ENCODE results near the gene PITPNB. TPM values are rescaled to one million over a fixed set of nuclear protein-coding genes. Genes with fewer than 3 reads are reported as not detected.

The PITPNB gene
- total RNA-seq, 1 experiment from 2014 or later: 82.6 TPM

- no peaks in the 10 kb centered on the region for H3K9me2 ChIP-seq (ENCODE audit: insufficient read depth)
- H3K27me3 ChIP-seq (ENCODE audit: insufficient read depth, low read length): no peaks in the 10 kb centered on the region
- H2AFZ ChIP-seq (ENCODE audit: low read depth, low read length, poor library complexity, severe bottlenecking): no peak overlapping the region
- ChIA-PET CTCF (interaction anchor here (2.5 kb wide), 1 partner anchor 75 kb away, joined by 6 read pairs; no protein-coding TSS in a partner anchor), RAD21 (ENCODE audit: low non-redundant PET in 1 of 2, low total read pairs in 2 of 2, uncharacterized antibody in 2 of 2, unreplicated experiment in 2 of 2) (no interaction called here), POLR2A (no interaction called here)
- no peak overlapping the region for H3K27ac ChIP-seq (ENCODE audit: low read depth, low read length)
- DNase-seq (ENCODE audit: low read depth, low spot score): no peak
- intact Hi-C loops (cut with micrococcal nuclease): no loop called here
- no peaks in the 10 kb centered on the region for H3K9me3 ChIP-seq (ENCODE audit: control insufficient read depth in 1 of 2, insufficient read depth in 1 of 2, low read depth in 1 of 2, low read length in 2 of 2)
- peaks cover 25 to 32% of the 10 kb centered on the region in 2 experiments for H3K4me1 ChIP-seq (ENCODE audit: control insufficient read depth in 1 of 2, insufficient read depth in 2 of 2, low read length in 2 of 2)
- ATAC-seq: no peak
- H3K36me3 ChIP-seq (ENCODE audit: control insufficient read depth in 1 of 2, insufficient read depth in 2 of 2, low read length in 2 of 2): peaks cover 6 to 10% of the 10 kb centered on the region in 2 experiments; a peak in 2 of 4 replicates
- no peak overlapping the region for H3K4me3 ChIP-seq (replicated peaks in 1 of 2; ENCODE audit: low read depth in 1 of 2, low read length in 2 of 2)
- H3K9ac ChIP-seq (ENCODE audit: low read length): no peak overlapping the region
- no peak overlapping the region for H3K4me2 ChIP-seq (ENCODE audit: low read length)
- H3K79me2 ChIP-seq (ENCODE audit: insufficient read depth, low read length): peaks cover 98% of the 10 kb centered on the region
- H4K20me1 ChIP-seq (ENCODE audit: insufficient read depth): peaks cover 41% of the 10 kb centered on the region; the same call in 1 of the 2 replicates
- BruUV-seq (replicated peaks): no TSS peak
- no peak for TF ChIP-seq ZBTB33 (IDR thresholded peaks at IDR 0.05; ENCODE audit: extremely low read depth, insufficient replicate concordance, low read length)
- TF ChIP-seq EZH2phosphoT487 (IDR thresholded peaks at IDR 0.05; ENCODE audit: borderline replicate concordance): no peak
- TF ChIP-seq SP1 (IDR thresholded peaks at IDR 0.05; ENCODE audit: low read depth): no peak
- no peak for TF ChIP-seq ATF3 (IDR thresholded peaks at IDR 0.05)
- TF ChIP-seq EZH2 (IDR thresholded peaks at IDR 0.05): no peak
- no peak for TF ChIP-seq POLR2AphosphoS5 (IDR thresholded peaks at IDR 0.05; ENCODE audit: low read depth, low read length)
- no peak for TF ChIP-seq SIN3A (IDR thresholded peaks at IDR 0.05; ENCODE audit: low read depth)
- no peak for TF ChIP-seq CTCF (IDR thresholded peaks at IDR 0.05 in 2 of 3, conservative IDR thresholded peaks at IDR 0.05 in 1 of 3; ENCODE audit: borderline replicate concordance in 1 of 3, insufficient read depth in 1 of 3, low read depth in 2 of 3, low read length in 2 of 3)
- TF ChIP-seq ELF1 (IDR thresholded peaks at IDR 0.05; ENCODE audit: borderline replicate concordance, low read depth): no peak
- TF ChIP-seq TCF7L2 (IDR thresholded peaks at IDR 0.05; ENCODE audit: borderline replicate concordance, extremely low read depth, insufficient read depth, insufficient read length): no peak
Measured at GRCh38 chr22:27915986-27916385, 3.1 kb downstream of the PITPNB start.

Measured in HCT116 (cell line).